GM12878 (cell line): ENCODE data around the gene TRIM63. TPM values are rescaled to one million over a fixed set of nuclear protein-coding genes. Genes with fewer than 3 reads are reported as not detected.

ENCODE experiments used
- ATAC-seq: fragments of 200-7000 bp; cut with Tn5 transposase; 3 replicates; pipeline ENCODE4 v1.9.1; 2020; ENCODE audit warnings: mild to moderate bottlenecking, moderate library complexity
- BruUV-seq: library from RNA; stranded (reverse); fragments of 400-500 nt; replicated peaks from 2 replicates; lab custom pipeline; 2021; lab: Mats Ljungman, UMichigan
- CTCF ChIA-PET: fragments of 300-600 bp; sonication (Branson Sonifier 250); formaldehyde crosslinking; extraction: SDS; loops from one replicate; lab custom pipeline; 2021; ENCODE audit warnings: inconsistent platforms; lab: Yijun Ruan, JAX
- POLR2A ChIA-PET: fragments of 350-600 bp; formaldehyde crosslinking; extraction: SDS; loops from one replicate; lab custom pipeline; 2021; ENCODE audit warnings: inconsistent platforms; lab: Charles Lee
- RAD21 ChIA-PET: fragments of 300-600 bp; sonication (Branson Sonifier 250); formaldehyde crosslinking; loops from one replicate; lab custom pipeline; 2023; ENCODE audit warnings: antibody characterized with exemption; ENCODE audit not compliant: unreplicated experiment; lab: Charles Lee
- SMC1A ChIA-PET: fragments of 300-600 bp; sonication (Branson Sonifier 250); formaldehyde crosslinking; loops from one replicate; lab custom pipeline; 2023; ENCODE audit not compliant: unreplicated experiment, uncharacterized antibody; lab: Charles Lee
- DNase-seq: peaks from one replicate; pipeline ENCODE4 v3.0.0-alpha.2; 2011; ENCODE audit warnings: low read depth, low spot score
- FAIRE-seq: peaks from 3 replicates; lab custom pipeline; 2011; peaks lifted over from hg19 to GRCh38; lab: Jason Lieb, UNC
- H2AFZ ChIP-seq: 2 replicates; pipeline ENCODE4 v1.6.0; 2011; ENCODE audit warnings: low read depth, low read length, control low read depth; ENCODE audit not compliant: control insufficient read depth
- H3K27ac ChIP-seq: 2 replicates; pipeline ENCODE4 v1.5.1; 2011; ENCODE audit warnings: control low read depth; ENCODE audit not compliant: control insufficient read depth, insufficient read depth
- H3K27me3 ChIP-seq, 2 experiments: replicated peaks in 1 of 2; 2 replicates each; pipeline versions ENCODE4 v1.6.0 to v1.6.1; 2011; ENCODE audit warnings: low read length in 1 of 2; ENCODE audit not compliant: control insufficient read depth in 2 of 2, insufficient read depth in 2 of 2
- H3K36me3 ChIP-seq, 2 experiments: 2 replicates each; pipeline ENCODE4 v1.5.1; 2011; ENCODE audit warnings: low read length in 1 of 2; ENCODE audit not compliant: control insufficient read depth in 2 of 2, insufficient read depth in 2 of 2
- H3K4me1 ChIP-seq: 2 replicates; pipeline ENCODE4 v1.6.1; 2011; ENCODE audit warnings: mild to moderate bottlenecking, low read length, moderate library complexity, mixed read lengths; ENCODE audit not compliant: control insufficient read depth, insufficient read depth
- H3K4me2 ChIP-seq: 2 replicates; pipeline ENCODE4 v1.6.0; 2011; ENCODE audit warnings: control low read depth; ENCODE audit not compliant: control insufficient read depth, insufficient read depth
- H3K4me3 ChIP-seq: fragments of 200-600 bp; sonication (generic); 2 replicates; pipeline ENCODE4 v1.5.1; 2016
- H3K79me2 ChIP-seq: 2 replicates; pipeline ENCODE4 v1.6.0; 2011; ENCODE audit warnings: low read length; ENCODE audit not compliant: control insufficient read depth, insufficient read depth
- H3K9ac ChIP-seq: 2 replicates; pipeline ENCODE4 v1.8.0; 2011; ENCODE audit warnings: low read length, control low read depth, mixed read lengths; ENCODE audit not compliant: control insufficient read depth, insufficient read depth
- H3K9me3 ChIP-seq: replicated peaks from 3 replicates; pipeline ENCODE4 v1.5.1; 2011; ENCODE audit warnings: mild to moderate bottlenecking, low read length; ENCODE audit not compliant: control insufficient read depth, insufficient read depth
- H4K20me1 ChIP-seq: 2 replicates; pipeline ENCODE4 v1.6.0; 2011; ENCODE audit not compliant: control insufficient read depth, insufficient read depth
- ASH2L ChIP-seq: fragments of 300-600, 200-600 bp; sonication (generic); IDR thresholded peaks from 2 replicates; pipeline ENCODE4 v1.6.1; 2017; ENCODE audit warnings: low read depth, mild to moderate bottlenecking, borderline replicate concordance
- ATF2 ChIP-seq: IDR thresholded peaks from 2 replicates; pipeline ENCODE4 v1.6.1; 2012; ENCODE audit warnings: low read length, inconsistent platforms
- ESRRA ChIP-seq: IDR thresholded peaks from 2 replicates; pipeline ENCODE4 v1.6.1; 2012; ENCODE audit warnings: mild to moderate bottlenecking, low read length, improper control_type of control experiment
- NR2F1 ChIP-seq: fragments of 450-650 bp; conservative IDR thresholded peaks from 2 replicates; pipeline ENCODE4 v1.6.1; 2017; ENCODE audit warnings: mild to moderate bottlenecking
- STAT1 ChIP-seq: fragments of 450-650 bp; conservative IDR thresholded peaks from 2 replicates; pipeline ENCODE4 v1.6.1; 2014; ENCODE audit warnings: antibody characterized with exemption, mild to moderate bottlenecking
- TBL1XR1 ChIP-seq: IDR thresholded peaks from 2 replicates; pipeline ENCODE4 v1.6.1; 2012; ENCODE audit warnings: low read depth, low read length, improper control_type of control experiment
- USF2 ChIP-seq: IDR thresholded peaks from 2 replicates; pipeline ENCODE4 v1.6.1; 2011; ENCODE audit warnings: low read depth, low read length, improper control_type of control experiment, borderline replicate concordance
- ZBTB33 ChIP-seq: fragments of 450-650 bp; IDR thresholded peaks from 2 replicates; pipeline ENCODE4 v1.6.1; 2017; ENCODE audit warnings: mild to moderate bottlenecking
- ZNF592 ChIP-seq: fragments of 450-650 bp; IDR thresholded peaks from 2 replicates; pipeline ENCODE4 v1.6.1; 2017; ENCODE audit warnings: mild to moderate bottlenecking, moderate library complexity
- WGBS: methylation state at CpG from one replicate; pipeline ENCODE4 v1.1.6; 2016; ENCODE audit warnings: low lambda C conversion rate; ENCODE audit not compliant: insufficient replicate concordance, insufficient coverage; ENCODE audit errors: missing lambda C conversion rate; 5-methylcytosine and 5-hydroxymethylcytosine counted together
- in situ Hi-C: fragments of 300-500 bp; cut with MboI; formaldehyde crosslinking; loops from 9 replicates; pipeline ENCODE4 v1.14.3; 2018; ENCODE audit warnings: mixed read lengths
- intact Hi-C: fragments of 100-400 bp; cut with micrococcal nuclease; formaldehyde crosslinking; loops from one replicate; pipeline ENCODE4 v1.14.2; 2022; ENCODE audit not compliant: unreplicated experiment
- polyA plus RNA-seq, 11 experiments: library from polyadenylated mRNA; depleted of rRNA in 4 of 11; unstranded in 6 of 11; stranded (reverse) in 5 of 11; fragments of >200 nt; fragmentation: Nextera tagmentation in 4 of 11; fragmentation: Illumina TruSeq in 1 of 11; extraction: Ambion mirVana in 4 of 11; extraction: Trizol in 1 of 11; gene quantifications; 1 replicate in 1 of 11; 2 replicates in 10 of 11; pipeline versions ENCODE4 v1.2.1 to v1.2.3, GENCODE V29; 2011 to 2016; ENCODE audit warnings: inconsistent platforms in 2 of 11, missing spikeins in 2 of 11, low read depth in 1 of 11
- total RNA-seq, 4 experiments: library from RNA; depleted of rRNA in 3 of 4; stranded (reverse); fragments of >200 nt in 3 of 4; fragmentation: Illumina TruSeq in 1 of 4; extraction: Trizol in 1 of 4; gene quantifications; 2 replicates each; pipeline versions ENCODE4 v1.2.1 to v1.2.3, GENCODE V29; 2013 to 2021
- TF ChIP-seq, protein P1 (sequence below): fragments of 450-650 bp; IDR thresholded peaks from 2 replicates; pipeline ENCODE4 v1.6.1; 2017; ENCODE audit warnings: mild to moderate bottlenecking, moderate library complexity

TRIM63 gene
- total and polyA plus RNA-seq, 10 of the 15 experiments (the other 5 are each of a cell fraction or from before 2014, with no cell fraction given): not detected

GRCh38 chr1:26081267-26082019 is 14.0 kb upstream of the TRIM63 start:
- H3K9ac ChIP-seq: no peak overlapping the region
- H3K9me3 ChIP-seq: no peaks in the 10 kb centered on the region
- H4K20me1 ChIP-seq: no peaks in the 10 kb centered on the region
- intact Hi-C loops (no loop called here), in situ Hi-C loops (no loop called here)
- RAD21 ChIA-PET: no interaction called here
- no peak for DNase-seq
- BruUV-seq: no TSS peak
- H3K27ac ChIP-seq: no peak overlapping the region
- H3K4me3 ChIP-seq: no peak overlapping the region
- ATAC-seq: no peak
- POLR2A ChIA-PET: no interaction called here
- no peak overlapping the region for H2AFZ ChIP-seq
- CTCF ChIA-PET: interaction anchor here (1.5 kb wide), 1 partner anchor 45 kb away, joined by 3 read pairs; no protein-coding TSS in a partner anchor
- H3K36me3 ChIP-seq: no peaks in the 10 kb centered on the region
- no peak overlapping the region for H3K4me2 ChIP-seq
- H3K27me3 ChIP-seq: no peaks in the 10 kb centered on the region; a peak in 2 of 4 replicates
- H3K4me1 ChIP-seq: no peaks in the 10 kb centered on the region
- SMC1A ChIA-PET: no interaction called here
- WGBS: 25% methylated on average over 8 of the region's 8 CpGs
- no peak for FAIRE-seq
- H3K79me2 ChIP-seq: no peaks in the 10 kb centered on the region
- TF ChIP-seq ASH2L (no peak), ZBTB33 (no peak), ZNF592 (no peak), TBL1XR1 (no peak), ESRRA (no peak), USF2 (no peak), STAT1 (no peak), ATF2 (no peak), NR2F1 (no peak)
- TF ChIP-seq, protein P1, sequence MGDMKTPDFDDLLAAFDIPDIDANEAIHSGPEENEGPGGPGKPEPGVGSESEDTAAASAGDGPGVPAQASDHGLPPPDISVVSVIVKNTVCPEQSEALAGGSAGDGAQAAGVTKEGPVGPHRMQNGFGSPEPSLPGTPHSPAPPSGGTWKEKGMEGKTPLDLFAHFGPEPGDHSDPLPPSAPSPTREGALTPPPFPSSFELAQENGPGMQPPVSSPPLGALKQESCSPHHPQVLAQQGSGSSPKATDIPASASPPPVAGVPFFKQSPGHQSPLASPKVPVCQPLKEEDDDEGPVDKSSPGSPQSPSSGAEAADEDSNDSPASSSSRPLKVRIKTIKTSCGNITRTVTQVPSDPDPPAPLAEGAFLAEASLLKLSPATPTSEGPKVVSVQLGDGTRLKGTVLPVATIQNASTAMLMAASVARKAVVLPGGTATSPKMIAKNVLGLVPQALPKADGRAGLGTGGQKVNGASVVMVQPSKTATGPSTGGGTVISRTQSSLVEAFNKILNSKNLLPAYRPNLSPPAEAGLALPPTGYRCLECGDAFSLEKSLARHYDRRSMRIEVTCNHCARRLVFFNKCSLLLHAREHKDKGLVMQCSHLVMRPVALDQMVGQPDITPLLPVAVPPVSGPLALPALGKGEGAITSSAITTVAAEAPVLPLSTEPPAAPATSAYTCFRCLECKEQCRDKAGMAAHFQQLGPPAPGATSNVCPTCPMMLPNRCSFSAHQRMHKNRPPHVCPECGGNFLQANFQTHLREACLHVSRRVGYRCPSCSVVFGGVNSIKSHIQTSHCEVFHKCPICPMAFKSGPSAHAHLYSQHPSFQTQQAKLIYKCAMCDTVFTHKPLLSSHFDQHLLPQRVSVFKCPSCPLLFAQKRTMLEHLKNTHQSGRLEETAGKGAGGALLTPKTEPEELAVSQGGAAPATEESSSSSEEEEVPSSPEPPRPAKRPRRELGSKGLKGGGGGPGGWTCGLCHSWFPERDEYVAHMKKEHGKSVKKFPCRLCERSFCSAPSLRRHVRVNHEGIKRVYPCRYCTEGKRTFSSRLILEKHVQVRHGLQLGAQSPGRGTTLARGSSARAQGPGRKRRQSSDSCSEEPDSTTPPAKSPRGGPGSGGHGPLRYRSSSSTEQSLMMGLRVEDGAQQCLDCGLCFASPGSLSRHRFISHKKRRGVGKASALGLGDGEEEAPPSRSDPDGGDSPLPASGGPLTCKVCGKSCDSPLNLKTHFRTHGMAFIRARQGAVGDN: no peak
